ENCODE results near the gene PLXDC2.

The PLXDC2 gene

DNA sequence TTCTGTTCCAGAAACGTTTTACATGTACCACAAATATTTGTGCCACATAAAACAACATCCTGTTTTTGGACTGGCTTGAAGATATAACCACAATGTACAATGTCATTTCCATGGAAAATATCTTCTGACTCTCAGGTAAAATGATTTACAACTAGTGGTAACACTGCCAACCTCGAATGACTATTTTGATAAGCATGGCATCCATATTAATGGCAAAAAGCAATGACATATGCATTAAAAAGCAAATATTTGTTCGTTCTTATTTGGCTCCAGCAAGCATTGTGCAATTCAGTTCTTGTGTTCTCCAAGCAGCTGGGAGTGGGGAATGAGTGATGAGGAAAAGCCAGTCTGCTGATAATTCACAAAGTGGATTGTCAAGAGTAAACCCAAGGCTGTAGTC lies 289.0 kb downstream of the PLXDC2 start:
- H3K4me3 ChIP-seq (ENCODE audit: low read length) = no peak overlapping the region
- no peak for TF ChIP-seq ZNF274 (IDR thresholded peaks at IDR 0.05; ENCODE audit: low read depth, low read length)

DNA sequence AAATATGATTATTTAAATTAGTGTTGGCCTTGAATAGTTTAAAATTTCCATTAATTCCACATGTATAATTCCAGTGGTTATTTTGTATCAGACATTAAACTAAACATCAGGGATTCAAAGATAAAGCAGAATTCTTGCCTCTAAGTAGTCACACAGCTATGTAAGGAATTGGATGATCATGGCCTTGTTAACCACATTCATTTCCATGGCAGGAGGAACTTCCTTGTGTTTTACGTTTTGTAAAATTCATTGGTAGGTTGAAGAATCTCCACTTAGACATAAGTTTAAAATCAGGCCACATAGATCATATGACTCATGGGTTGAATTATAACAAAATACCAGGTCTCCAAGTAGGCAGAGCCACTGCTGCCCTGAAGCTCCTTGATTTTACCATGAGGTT lies 289.7 kb downstream of the PLXDC2 start:
- no peak for TF ChIP-seq ZNF274 (IDR thresholded peaks at IDR 0.05; ENCODE audit: low read depth, low read length)
- no peak overlapping the region for H3K4me3 ChIP-seq (ENCODE audit: low read length)

DNA sequence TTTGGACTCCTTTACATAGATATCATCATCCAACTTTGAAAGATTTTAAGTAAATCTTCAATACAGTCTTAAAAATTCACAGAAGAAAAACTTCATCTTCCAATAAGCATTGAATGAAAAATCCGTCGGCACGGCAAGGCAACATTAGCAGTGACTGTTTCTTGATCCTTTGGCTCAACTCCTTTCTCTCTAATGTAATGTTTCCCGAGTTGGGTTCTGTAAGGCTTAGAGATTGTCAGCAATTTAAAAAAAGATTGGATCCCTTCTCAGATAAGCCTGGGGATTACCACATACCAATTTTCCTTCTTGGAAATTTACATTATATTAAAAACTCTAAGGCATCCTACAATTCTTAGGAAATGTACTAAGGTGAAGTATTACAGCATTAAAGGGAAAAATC lies 291.8 kb downstream of the PLXDC2 start:
- no peak for TF ChIP-seq ZNF274 (IDR thresholded peaks at IDR 0.05; ENCODE audit: low read depth, low read length)
- no peak overlapping the region for H3K4me3 ChIP-seq (ENCODE audit: low read length)

DNA sequence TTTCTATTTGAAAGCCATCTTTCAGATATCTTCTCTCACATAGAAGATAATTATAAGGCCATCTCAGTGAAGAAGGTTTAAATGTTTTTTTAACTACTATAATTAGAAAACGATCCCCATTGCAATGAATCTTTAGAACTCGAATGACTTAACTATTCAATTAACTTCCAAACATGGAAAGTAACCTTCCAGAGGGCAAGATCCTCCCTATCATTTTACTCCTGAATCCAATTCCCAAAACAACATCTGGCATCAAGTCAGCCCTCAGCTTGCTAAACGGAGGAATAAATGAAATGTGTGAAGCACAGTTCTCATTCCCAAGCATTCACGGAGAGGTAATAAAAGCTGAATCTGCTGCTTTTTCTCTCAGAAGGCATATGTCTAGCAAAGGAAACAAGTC lies 293.4 kb downstream of the PLXDC2 start:
- no peak overlapping the region for H3K4me3 ChIP-seq (ENCODE audit: low read length)
- no peak for TF ChIP-seq ZNF274 (IDR thresholded peaks at IDR 0.05; ENCODE audit: low read depth, low read length)

DNA sequence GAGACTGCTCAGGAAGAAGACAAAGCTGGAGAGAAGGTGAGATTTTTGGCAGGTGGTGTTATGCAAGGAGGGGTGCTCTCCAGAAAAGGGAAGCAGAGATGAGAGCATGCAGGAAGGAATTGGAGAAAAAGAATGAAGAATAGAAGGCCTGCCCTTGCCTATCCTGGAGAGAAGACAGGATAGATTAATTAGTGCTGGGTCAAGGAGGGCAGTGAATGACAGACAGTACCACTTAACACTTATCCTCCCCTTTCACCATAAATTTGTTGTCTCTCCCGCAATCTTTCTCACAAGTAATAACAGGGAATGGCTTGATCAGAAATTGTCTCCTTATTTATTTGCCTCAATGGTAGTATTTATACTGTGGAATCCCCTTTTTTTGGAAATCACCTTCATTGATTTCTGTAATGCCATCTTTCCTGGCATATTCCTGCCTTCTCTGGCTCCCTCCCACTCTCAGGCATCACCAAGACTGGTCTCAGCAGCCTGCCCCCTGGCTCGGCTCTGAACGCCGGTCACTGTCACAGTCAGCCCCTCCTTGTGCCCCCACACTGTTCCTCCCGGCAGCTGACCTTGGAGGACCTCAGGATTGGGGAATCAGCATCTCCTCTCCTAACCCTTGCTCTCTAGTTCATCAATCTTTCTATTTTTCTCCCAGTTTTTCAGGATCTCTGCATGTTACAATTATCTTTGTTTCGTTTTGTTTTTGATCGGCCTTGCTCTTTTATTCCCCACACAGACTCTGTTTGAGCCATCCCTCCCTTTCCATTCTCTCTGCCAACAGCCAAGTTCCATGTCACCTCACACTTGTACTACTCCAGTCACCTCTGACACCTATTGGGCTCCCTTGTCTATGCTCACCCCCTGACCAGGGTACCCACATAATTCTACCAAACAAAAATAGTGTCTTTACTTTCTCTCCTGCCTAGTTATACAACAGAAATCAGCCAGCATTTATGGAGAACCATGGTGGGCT lies 294.2 kb downstream of the PLXDC2 start:
- H3K4me3 ChIP-seq (ENCODE audit: low read length) = no peak overlapping the region
- TF ChIP-seq ZNF274 (IDR thresholded peaks at IDR 0.05; ENCODE audit: low read depth, low read length) = no peak

DNA sequence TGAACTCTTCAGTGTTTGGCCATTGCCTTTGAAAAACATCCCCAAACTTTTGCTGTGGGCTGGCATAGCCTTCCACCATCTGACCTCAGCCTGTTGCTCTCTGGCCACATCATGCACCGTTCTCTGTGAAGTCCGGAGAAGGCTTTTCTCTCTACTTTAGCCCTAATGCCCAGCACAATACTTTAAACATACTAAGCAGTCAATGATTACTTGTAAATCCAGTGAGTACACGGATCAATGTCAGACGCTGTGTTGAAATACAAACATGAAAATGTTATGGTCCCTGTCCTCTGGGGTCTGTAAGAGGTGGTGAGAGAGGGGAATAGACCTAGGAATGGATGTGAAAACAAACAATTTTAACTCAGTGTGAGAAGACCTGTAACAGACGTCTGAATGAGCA lies 297.9 kb downstream of the PLXDC2 start:
- no peak overlapping the region for H3K4me3 ChIP-seq (ENCODE audit: low read length)
- no peak for TF ChIP-seq ZNF274 (IDR thresholded peaks at IDR 0.05; ENCODE audit: low read depth, low read length)

DNA sequence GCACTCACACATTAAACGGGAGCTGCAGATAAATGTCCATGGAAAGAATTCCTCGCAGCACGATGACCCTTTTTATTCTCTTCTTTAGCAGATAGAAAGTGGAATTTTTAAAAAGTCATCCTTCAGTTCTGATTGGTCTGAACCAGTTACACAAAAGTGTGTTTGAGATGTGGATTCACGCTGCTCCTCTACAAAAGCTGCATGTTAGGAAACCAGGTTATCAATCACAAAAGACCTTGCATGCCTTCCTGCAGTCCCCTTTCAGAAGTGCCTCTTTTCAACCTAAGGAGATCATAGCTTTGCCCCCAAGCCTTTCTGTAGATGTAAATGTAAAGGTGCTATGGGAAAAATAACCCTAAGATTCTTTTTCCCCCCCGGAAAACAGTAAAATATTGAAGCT lies 299.7 kb downstream of the PLXDC2 start:
- no peak for TF ChIP-seq ZNF274 (IDR thresholded peaks at IDR 0.05; ENCODE audit: low read depth, low read length)

DNA sequence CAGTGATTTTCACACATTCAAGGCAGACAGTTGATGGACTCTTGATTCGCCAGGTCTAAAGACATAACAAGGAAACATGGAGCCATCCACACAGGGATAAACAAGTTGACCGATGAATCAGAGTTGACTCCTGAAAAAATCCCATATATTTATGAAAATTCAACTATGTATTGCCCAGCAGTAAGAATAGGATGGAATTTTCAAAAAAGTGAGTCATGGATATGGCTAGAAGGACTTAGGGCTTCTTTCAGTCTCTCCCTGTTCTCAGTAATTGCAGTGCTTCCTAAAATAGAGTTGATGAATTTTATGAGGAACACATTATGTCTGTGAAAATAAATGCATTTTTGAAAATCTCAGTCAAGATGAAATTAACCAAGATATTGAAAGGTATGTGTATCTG lies 301.2 kb downstream of the PLXDC2 start:
- H3K4me3 ChIP-seq (ENCODE audit: low read length) = no peak overlapping the region
- TF ChIP-seq ZNF274 (IDR thresholded peaks at IDR 0.05; ENCODE audit: low read depth, low read length) = no peak

More for the DNA sequence above, 299.7 kb downstream of the PLXDC2 start:
- H3K4me3 ChIP-seq (ENCODE audit: low read length) = no peak overlapping the region

DNA sequence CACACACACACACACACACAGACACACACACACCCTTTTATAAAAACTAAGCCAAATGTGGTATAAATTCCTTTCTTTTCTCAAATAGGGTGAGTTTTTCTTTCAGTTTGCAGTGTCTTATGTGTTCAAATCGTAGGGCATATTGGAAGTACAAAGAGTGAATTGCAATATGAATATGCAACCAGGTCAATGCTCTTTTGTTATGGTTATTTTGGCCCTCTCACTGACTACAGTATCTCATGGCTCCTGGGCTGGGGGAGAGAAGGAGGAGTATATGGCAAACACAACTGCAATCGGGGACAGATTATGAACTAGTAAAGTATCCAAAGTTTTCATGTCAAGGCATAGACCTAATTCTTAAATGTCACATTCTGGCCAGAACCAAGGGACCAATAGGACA lies 301.9 kb downstream of the PLXDC2 start:
- TF ChIP-seq ZNF274 (IDR thresholded peaks at IDR 0.05; ENCODE audit: low read depth, low read length) = no peak
- no peak overlapping the region for H3K4me3 ChIP-seq (ENCODE audit: low read length)

DNA sequence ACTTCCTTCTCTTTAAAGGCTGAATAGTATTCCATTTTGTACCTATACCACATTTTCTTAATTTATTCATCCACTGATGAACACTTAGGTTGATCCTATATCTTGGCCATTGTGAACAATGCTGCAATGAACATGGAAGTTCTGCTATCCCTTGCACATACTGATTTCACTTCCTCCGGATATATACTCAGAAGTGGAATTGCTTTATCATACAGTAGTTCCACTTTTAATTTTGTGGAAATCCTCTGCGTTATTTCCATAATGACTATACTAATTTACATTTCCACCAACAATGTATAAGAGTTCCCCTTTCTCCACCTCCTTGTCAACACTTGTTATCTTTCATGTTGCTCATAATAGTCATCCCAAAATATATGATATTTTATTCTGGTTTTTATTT lies 312.6 kb downstream of the PLXDC2 start:
- no peak for TF ChIP-seq ZNF274 (IDR thresholded peaks at IDR 0.05; ENCODE audit: low read depth, low read length)
- no peak overlapping the region for H3K4me3 ChIP-seq (ENCODE audit: low read length)

DNA sequence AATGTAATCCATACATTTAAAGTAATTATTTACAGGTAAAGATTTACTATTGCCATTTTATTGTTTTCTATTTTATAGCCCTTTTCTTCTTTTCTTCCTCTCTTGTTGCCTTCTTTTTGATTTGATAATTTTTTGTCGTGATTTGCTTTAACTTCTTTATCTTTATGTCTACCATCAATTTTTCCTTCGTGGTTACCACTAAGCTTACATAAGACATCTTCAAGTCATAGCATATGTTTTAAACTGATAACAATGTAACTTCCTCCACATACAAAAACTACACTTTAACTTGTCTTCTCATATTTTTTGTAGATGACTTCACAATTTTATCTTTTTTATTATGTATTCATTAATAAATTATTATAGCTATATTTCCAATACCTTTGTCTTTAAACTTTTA lies 316.6 kb downstream of the PLXDC2 start:
- no peak overlapping the region for H3K4me3 ChIP-seq (ENCODE audit: low read length)
- TF ChIP-seq ZNF274 (IDR thresholded peaks at IDR 0.05; ENCODE audit: low read depth, low read length) = no peak

DNA sequence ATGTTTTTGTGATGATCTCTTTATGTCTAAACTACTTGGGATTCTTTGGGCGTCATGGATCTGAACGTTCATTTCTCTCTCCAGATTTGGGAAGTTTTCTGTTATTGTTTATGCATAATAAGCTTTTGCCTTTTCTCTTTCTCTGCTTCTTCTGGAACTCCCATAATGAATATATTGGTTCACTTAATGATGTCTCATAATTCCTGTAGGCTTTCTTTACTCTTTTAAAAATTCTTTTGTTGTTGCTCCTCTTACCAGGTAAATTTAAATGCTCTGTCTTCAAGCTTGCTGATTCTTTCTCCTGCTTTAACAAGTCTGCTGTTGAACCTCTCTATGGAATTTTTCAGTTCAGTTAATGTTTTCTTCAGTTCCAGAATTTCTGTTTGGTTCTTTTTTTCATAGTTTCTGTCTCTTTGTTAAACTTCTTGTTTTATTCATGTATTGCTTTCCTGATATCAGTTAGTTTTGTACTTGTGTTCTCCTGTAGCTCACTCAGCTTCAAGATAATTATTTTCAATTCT lies 317.5 kb downstream of the PLXDC2 start:
- TF ChIP-seq ZNF274 (IDR thresholded peaks at IDR 0.05; ENCODE audit: low read depth, low read length) = no peak
- no peak overlapping the region for H3K4me3 ChIP-seq (ENCODE audit: low read length)

DNA sequence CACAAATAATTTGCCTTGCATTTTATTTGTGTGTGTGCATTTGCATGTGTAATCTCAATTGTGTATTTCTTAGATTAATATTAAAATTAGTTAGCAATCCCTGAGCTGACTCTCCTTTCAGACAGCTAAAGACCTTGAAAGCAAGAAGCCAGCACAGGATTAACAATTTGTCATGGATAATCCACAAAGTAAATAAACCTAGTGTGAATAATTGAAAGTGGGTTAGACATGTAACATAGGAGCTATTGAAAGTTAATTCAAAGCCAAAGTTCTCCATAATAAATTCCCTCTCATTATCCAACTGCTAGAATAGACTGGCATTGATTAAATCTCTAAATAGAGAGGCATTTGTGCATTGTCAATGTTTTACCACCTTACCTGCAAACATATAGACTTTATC lies 326.1 kb downstream of the PLXDC2 start:
- TF ChIP-seq ZNF274 (IDR thresholded peaks at IDR 0.05; ENCODE audit: low read depth, low read length) = no peak
- no peak overlapping the region for H3K4me3 ChIP-seq (ENCODE audit: low read length)

DNA sequence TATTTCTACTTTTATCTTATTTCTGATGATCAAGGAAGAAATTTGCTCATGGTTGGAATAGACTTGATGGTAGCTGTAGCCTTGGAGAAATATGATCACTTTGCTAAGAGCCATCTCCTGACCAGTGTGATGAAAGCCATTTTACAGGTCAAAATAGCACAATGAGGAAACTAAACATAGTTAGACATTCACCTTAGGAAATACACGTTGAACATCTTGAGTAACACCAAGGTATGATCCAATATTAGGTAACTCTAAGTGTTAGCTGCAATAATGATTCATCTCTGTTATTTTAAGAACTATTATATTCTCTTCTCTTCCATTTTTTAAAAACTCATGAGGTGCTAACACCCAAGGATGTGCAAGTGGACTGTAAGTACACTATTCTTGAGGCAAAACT lies 328.0 kb downstream of the PLXDC2 start:
- no peak for TF ChIP-seq ZNF274 (IDR thresholded peaks at IDR 0.05; ENCODE audit: low read depth, low read length)
- no peak overlapping the region for H3K4me3 ChIP-seq (ENCODE audit: low read length)

DNA sequence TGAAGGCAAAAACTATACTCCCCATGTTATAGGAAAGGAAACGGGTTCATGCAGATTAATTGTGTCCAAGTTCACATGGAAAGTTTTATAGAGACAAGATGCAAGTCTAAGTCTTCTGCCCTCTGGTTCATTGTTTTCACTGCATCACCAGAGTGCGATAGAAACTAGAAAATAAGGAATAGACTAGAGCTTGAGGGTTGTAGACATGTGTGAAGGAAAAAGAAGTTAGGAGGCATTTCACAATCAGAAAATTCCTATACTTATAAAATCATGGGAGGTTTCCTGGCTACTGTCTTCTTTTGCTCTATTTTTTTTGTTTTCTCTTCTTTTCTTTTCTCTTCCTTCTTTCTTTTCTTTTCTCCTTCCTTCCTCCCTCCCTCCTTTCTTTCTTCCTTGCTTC lies 329.8 kb downstream of the PLXDC2 start:
- no peak for TF ChIP-seq ZNF274 (IDR thresholded peaks at IDR 0.05; ENCODE audit: low read depth, low read length)

More for the DNA sequence above, 329.8 kb downstream of the PLXDC2 start:
- no peak overlapping the region for H3K4me3 ChIP-seq (ENCODE audit: low read length)

All from GM08714 (cell line).